Neural crest cell (in vitro differentiated cells): ENCODE data around the gene ATP6V0D1. TPM values are rescaled to one million over a fixed set of nuclear protein-coding genes. Genes with fewer than 3 reads are reported as not detected.

Experiments
- DNase-seq: peaks from one replicate; pipeline ENCODE4 v3.0.0; 2021; ENCODE audit warnings: low read depth, mixed read lengths, low spot score
- H3K27ac Mint-ChIP-seq: one replicate; pipeline ENCODE4 v1.8.0; 2021; ENCODE audit warnings: mild to moderate bottlenecking, mixed read lengths; ENCODE audit not compliant: unreplicated experiment
- H3K27me3 Mint-ChIP-seq: 2 replicates; pipeline ENCODE4 v1.8.0; 2021; ENCODE audit warnings: low read depth, mild to moderate bottlenecking, mixed read lengths
- H3K36me3 Mint-ChIP-seq: 2 replicates; pipeline ENCODE4 v1.8.0; 2021; ENCODE audit warnings: low read depth, mild to moderate bottlenecking, mixed read lengths
- H3K4me1 Mint-ChIP-seq: 2 replicates; pipeline ENCODE4 v1.8.0; 2021; ENCODE audit warnings: mixed read lengths
- H3K4me3 Mint-ChIP-seq: one replicate; pipeline ENCODE4 v1.8.0; 2021; ENCODE audit warnings: mild to moderate bottlenecking, mixed read lengths
- H3K9me3 Mint-ChIP-seq: 2 replicates; pipeline ENCODE4 v1.8.0; 2021; ENCODE audit warnings: mixed read lengths
- total RNA-seq: library from RNA; stranded (reverse); gene quantifications from 2 replicates; pipeline ENCODE4 v1.2.1, GENCODE V29; 2021
- TF ChIP-seq, protein P1 (sequence below): fragments of 200-600 bp; sonication (generic); conservative IDR thresholded peaks from 2 replicates; pipeline ENCODE4 v1.5.0; 2021; ENCODE audit warnings: antibody characterized with exemption, mild to moderate bottlenecking

The ATP6V0D1 gene
- total RNA-seq, 1 donor from 2014 or later, result 54.7 TPM

DNA sequence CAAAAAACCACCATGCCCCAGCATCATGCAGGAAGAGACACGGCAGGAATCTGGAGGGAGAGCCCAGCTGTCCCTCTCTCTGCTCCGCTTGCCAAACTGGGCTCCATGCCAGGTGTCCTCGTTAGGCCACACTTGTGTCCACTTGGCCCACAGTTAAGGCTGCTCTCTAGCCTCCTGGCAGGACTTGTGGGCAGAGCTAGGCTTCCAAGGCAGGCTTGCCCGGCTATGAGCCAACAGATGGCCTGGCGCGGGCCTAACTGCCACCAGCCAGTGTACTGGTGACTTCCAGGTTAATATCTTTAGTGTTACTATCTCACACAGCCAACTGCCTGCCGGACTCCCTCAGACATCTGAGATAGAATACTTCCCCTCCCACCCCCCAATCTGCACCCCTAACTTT lies 10.6 kb downstream of the ATP6V0D1 start:
- H3K4me3 Mint-ChIP-seq, result no peak overlapping the region

DNA sequence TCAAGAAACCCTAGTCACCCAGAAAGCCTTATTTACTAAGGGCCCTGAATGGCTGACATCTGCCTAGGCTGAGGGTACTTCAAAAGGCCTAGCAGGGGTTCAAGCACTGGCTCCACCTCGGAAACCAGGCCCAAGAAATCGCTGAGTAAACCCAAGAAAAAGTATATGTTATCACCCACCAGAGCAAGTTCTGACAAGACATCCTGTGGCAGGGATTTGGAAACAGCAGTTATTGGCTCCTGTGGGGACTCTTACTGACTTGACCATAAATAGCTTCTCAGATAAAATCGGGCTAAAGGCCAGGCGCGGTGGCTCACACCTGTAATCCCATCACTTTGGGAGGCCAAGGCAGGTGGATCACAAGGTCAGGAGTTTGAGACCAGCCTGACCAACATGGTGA lies 12.2 kb downstream of the ATP6V0D1 start:
- H3K27ac Mint-ChIP-seq, result no peak overlapping the region
- H3K36me3 Mint-ChIP-seq, result no peaks in the 10 kb centered on the region
- no peaks in the 10 kb centered on the region for H3K9me3 Mint-ChIP-seq
- no peak for DNase-seq
- no peak overlapping the region for H3K4me3 Mint-ChIP-seq
- no peaks in the 10 kb centered on the region for H3K27me3 Mint-ChIP-seq
- peaks cover 19% of the 10 kb centered on the region for H3K4me1 Mint-ChIP-seq
- TF ChIP-seq, protein P1, sequence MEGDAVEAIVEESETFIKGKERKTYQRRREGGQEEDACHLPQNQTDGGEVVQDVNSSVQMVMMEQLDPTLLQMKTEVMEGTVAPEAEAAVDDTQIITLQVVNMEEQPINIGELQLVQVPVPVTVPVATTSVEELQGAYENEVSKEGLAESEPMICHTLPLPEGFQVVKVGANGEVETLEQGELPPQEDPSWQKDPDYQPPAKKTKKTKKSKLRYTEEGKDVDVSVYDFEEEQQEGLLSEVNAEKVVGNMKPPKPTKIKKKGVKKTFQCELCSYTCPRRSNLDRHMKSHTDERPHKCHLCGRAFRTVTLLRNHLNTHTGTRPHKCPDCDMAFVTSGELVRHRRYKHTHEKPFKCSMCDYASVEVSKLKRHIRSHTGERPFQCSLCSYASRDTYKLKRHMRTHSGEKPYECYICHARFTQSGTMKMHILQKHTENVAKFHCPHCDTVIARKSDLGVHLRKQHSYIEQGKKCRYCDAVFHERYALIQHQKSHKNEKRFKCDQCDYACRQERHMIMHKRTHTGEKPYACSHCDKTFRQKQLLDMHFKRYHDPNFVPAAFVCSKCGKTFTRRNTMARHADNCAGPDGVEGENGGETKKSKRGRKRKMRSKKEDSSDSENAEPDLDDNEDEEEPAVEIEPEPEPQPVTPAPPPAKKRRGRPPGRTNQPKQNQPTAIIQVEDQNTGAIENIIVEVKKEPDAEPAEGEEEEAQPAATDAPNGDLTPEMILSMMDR, result no peak

More for the DNA sequence above, 10.6 kb downstream of the ATP6V0D1 start:
- no peak for DNase-seq
- H3K9me3 Mint-ChIP-seq, result no peaks in the 10 kb centered on the region
- H3K4me1 Mint-ChIP-seq, result peaks cover 18% of the 10 kb centered on the region
- TF ChIP-seq, protein P1, result no peak
- H3K27me3 Mint-ChIP-seq, result no peaks in the 10 kb centered on the region
- H3K36me3 Mint-ChIP-seq, result no peaks in the 10 kb centered on the region
- H3K27ac Mint-ChIP-seq, result no peak overlapping the region

DNA sequence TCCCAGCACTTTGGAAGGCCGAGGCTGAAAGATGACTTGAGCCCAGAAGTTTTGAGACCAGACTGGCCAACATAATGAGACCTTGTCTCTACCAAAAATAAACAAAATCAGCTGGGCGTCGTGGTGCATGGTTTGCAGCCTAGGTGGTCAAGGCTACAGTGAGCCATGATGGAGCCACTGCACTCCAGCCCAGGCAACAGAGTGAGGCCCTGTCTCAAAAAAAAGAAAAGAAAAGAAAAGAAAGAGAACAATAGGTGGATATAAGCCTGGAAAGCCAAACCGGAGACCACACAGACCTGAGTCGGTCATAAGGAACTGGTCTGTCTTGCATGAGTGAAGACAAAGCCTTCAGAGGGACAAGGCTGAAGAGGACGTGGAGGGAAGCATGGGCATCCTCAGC lies 14.4 kb downstream of the ATP6V0D1 start:
- TF ChIP-seq, protein P1, result no peak
- peaks cover 19% of the 10 kb centered on the region for H3K4me1 Mint-ChIP-seq
- H3K27ac Mint-ChIP-seq, result no peak overlapping the region
- no peak overlapping the region for H3K4me3 Mint-ChIP-seq
- no peaks in the 10 kb centered on the region for H3K9me3 Mint-ChIP-seq
- no peaks in the 10 kb centered on the region for H3K36me3 Mint-ChIP-seq
- no peaks in the 10 kb centered on the region for H3K27me3 Mint-ChIP-seq
- DNase-seq, result no peak

DNA sequence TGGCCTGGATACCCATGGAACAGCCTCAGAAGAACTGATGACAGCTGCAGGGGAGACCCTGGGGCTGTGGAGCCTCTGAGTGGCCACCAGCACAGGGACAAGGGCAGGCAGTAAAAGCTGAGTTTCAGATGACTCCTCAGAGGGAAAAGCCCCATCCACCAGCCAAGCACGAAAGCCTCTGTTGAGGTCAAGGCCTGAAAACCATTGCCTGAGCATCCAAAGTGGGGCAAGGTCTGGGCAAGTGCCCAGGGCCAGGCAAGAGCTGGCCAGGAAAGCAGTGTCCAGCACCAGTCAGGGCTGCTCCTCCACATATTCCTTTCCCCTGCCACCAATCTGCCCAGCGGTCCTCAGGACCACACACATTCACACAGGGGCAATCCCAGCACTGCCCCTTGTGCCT lies 16.4 kb downstream of the ATP6V0D1 start:
- H3K4me3 Mint-ChIP-seq, result no peak overlapping the region
- H3K9me3 Mint-ChIP-seq, result no peaks in the 10 kb centered on the region

DNA sequence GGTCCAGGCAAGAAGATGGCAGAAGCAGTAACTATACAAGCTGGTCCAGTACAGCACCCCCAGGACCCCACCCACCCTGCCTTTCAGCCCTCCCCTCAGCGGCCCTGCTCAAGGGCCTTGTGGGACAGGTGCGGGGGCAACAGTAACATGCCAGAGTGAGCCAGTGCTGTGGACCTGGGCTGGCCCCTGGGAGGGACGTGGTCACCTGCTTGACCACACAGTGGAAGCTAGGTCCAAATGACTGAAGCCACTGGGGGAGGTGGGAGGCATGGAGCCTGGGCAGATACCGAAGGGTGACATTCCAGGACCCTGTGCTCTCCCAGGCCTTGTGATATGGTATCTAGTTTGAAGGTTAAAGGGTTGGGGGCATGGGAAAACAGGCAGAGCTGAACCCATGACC lies 17.3 kb downstream of the ATP6V0D1 start:
- H3K27me3 Mint-ChIP-seq, result no peaks in the 10 kb centered on the region
- no peak for DNase-seq

More for the DNA sequence above, 16.4 kb downstream of the ATP6V0D1 start:
- peaks cover 19% of the 10 kb centered on the region for H3K4me1 Mint-ChIP-seq
- H3K27me3 Mint-ChIP-seq, result no peaks in the 10 kb centered on the region
- H3K27ac Mint-ChIP-seq, result no peak overlapping the region
- DNase-seq, result no peak
- TF ChIP-seq, protein P1, result no peak
- H3K36me3 Mint-ChIP-seq, result no peaks in the 10 kb centered on the region

More for the DNA sequence above, 17.3 kb downstream of the ATP6V0D1 start:
- Mint-ChIP-seq H3K4me1 (peaks cover 23% of the 10 kb centered on the region), H3K36me3 (no peaks in the 10 kb centered on the region), H3K9me3 (no peaks in the 10 kb centered on the region), H3K4me3 (no peak overlapping the region), H3K27ac (no peak overlapping the region)
- TF ChIP-seq, protein P1, result no peak
